ENCODE data around the gene EFCAB6.

DNA sequence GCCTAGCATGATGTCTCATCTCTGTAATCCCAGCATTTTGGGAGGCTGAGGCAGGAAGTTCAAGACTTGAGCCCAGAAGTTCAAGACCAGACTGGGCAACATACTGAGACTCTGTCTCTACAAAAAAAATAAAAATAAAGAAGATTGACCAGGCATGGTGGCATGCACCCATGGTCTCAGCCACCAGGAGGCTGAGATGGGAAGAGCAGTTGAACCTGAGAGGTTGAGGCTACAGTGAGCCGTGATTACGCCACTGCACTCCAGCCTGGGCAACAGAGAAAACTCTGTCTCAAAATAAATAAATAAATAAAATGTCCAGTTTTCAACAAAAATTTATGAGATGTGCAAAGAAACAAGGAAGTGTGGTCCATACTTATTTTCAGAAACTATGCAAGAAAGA is 28.3 kb downstream of the EFCAB6 start:
- TF ChIP-seq, protein P1, sequence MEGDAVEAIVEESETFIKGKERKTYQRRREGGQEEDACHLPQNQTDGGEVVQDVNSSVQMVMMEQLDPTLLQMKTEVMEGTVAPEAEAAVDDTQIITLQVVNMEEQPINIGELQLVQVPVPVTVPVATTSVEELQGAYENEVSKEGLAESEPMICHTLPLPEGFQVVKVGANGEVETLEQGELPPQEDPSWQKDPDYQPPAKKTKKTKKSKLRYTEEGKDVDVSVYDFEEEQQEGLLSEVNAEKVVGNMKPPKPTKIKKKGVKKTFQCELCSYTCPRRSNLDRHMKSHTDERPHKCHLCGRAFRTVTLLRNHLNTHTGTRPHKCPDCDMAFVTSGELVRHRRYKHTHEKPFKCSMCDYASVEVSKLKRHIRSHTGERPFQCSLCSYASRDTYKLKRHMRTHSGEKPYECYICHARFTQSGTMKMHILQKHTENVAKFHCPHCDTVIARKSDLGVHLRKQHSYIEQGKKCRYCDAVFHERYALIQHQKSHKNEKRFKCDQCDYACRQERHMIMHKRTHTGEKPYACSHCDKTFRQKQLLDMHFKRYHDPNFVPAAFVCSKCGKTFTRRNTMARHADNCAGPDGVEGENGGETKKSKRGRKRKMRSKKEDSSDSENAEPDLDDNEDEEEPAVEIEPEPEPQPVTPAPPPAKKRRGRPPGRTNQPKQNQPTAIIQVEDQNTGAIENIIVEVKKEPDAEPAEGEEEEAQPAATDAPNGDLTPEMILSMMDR (conservative IDR thresholded peaks at IDR 0.05) = peak; percentile 42; the same call in 1 of the 2 replicates
- TF ChIP-seq EZH2 (IDR thresholded peaks at IDR 0.05; ENCODE audit: low read depth) = no peak

Data from PC-9 (cell line).